ENCODE data around the gene ST3GAL5. TPM values are rescaled to one million over a fixed set of nuclear protein-coding genes. Genes with fewer than 3 reads are reported as not detected.

ST3GAL5 gene
- total and polyA plus RNA-seq, 9 donors = 25.9 to 37.5 (median 32.8) TPM

DNA sequence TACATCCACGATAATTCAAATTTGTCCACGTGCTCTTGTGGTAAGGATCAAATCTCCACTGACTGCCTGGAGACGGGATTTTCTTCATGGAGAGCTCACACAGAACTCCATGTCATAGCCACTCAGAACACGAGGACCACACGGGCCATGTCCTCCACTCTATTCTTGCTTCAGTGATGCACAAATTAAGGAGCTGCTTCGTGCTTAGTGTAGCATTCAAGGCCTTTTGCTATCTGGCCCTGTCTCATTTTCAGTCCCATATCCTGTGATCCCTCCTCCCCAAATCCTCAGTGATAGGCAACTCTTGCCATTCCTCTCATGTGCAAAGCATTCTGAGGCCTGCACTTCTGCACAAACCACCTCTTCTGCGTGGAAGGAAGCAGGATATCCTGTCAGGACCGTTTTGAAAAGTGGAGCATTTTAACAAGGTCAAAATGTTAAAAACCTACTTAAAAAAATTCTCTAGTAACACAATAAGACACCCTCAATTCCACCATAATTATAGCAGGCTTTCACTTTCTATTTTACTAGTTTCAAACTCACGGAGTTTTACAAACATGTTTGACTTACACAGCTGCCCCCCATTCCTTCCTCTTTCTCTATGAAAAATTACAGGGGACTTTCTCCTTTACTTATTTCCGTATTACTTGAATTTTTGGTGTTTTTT lies 35.2 kb downstream of the ST3GAL5 start:
- H3K4me1 ChIP-seq (ENCODE audit: control insufficient read depth, insufficient read depth, low read length) = peaks cover 15% of the 10 kb centered on the region
- H3K36me3 ChIP-seq (ENCODE audit: control insufficient read depth, insufficient read depth, low read length) = peaks cover 41% of the 10 kb centered on the region
- DNase-seq = peak; percentile 30
- peak overlapping the region; percentile 85 for H3K27ac ChIP-seq (ENCODE audit: low read length)
- H3K9me3 ChIP-seq (replicated peaks; ENCODE audit: control insufficient read depth, low read depth, low read length) = no peaks in the 10 kb centered on the region
- H3K27me3 ChIP-seq (ENCODE audit: control insufficient read depth, insufficient read depth, low read length) = no peaks in the 10 kb centered on the region
- no peak overlapping the region for H3K4me3 ChIP-seq (ENCODE audit: low read length)
- 81% methylated on average over 8 of the region's 10 CpGs for WGBS (ENCODE audit: insufficient coverage)

- H3K36me3 ChIP-seq (ENCODE audit: control insufficient read depth, insufficient read depth, low read length) = peaks cover 41% of the 10 kb centered on the region
- peak overlapping the region; percentile 85 for H3K27ac ChIP-seq (ENCODE audit: low read length)
- H3K4me3 ChIP-seq (ENCODE audit: low read length) = no peak overlapping the region
- WGBS (ENCODE audit: insufficient coverage) = 45% methylated on average over 8 of the region's 11 CpGs
- H3K9me3 ChIP-seq (replicated peaks; ENCODE audit: control insufficient read depth, low read depth, low read length) = no peaks in the 10 kb centered on the region
- H3K27me3 ChIP-seq (ENCODE audit: control insufficient read depth, insufficient read depth, low read length) = no peaks in the 10 kb centered on the region
- DNase-seq = peak; percentile 27
- peaks cover 15% of the 10 kb centered on the region for H3K4me1 ChIP-seq (ENCODE audit: control insufficient read depth, insufficient read depth, low read length)
Observed at GRCh38 chr2:85852937-85853498, 35.8 kb downstream of the ST3GAL5 start.

- H3K27me3 ChIP-seq (ENCODE audit: control insufficient read depth, insufficient read depth, low read length) = no peaks in the 10 kb centered on the region
- H3K4me3 ChIP-seq (ENCODE audit: low read length) = no peak overlapping the region
- DNase-seq = no peak
- no peak overlapping the region for H3K27ac ChIP-seq (ENCODE audit: low read length)
- 100% methylated on average over 1 of the region's 11 CpGs for WGBS (ENCODE audit: insufficient coverage)
- peaks cover 45% of the 10 kb centered on the region for H3K36me3 ChIP-seq (ENCODE audit: control insufficient read depth, insufficient read depth, low read length)
- peaks cover 15% of the 10 kb centered on the region for H3K4me1 ChIP-seq (ENCODE audit: control insufficient read depth, insufficient read depth, low read length)
- no peaks in the 10 kb centered on the region for H3K9me3 ChIP-seq (replicated peaks; ENCODE audit: control insufficient read depth, low read depth, low read length)
Observed at GRCh38 chr2:85852152-85852840, 36.5 kb downstream of the ST3GAL5 start.

GRCh38 chr2:85851253-85852151 lies 37.3 kb downstream of the ST3GAL5 start:
- Histone ChIP-seq H3K27ac (ENCODE audit: low read length) (no peak overlapping the region), H3K27me3 (ENCODE audit: control insufficient read depth, insufficient read depth, low read length) (no peaks in the 10 kb centered on the region), H3K36me3 (ENCODE audit: control insufficient read depth, insufficient read depth, low read length) (peaks cover 49% of the 10 kb centered on the region), H3K9me3 (replicated peaks; ENCODE audit: control insufficient read depth, low read depth, low read length) (no peaks in the 10 kb centered on the region), H3K4me3 (ENCODE audit: low read length) (no peak overlapping the region), H3K4me1 (ENCODE audit: control insufficient read depth, insufficient read depth, low read length) (peaks cover 15% of the 10 kb centered on the region)
- WGBS (ENCODE audit: insufficient coverage) = 78% methylated on average over 5 of the region's 11 CpGs
- DNase-seq = peak; percentile 29

GRCh38 chr2:85850451-85850850 lies 38.3 kb downstream of the ST3GAL5 start:
- Histone ChIP-seq H3K27ac (ENCODE audit: low read length) (no peak overlapping the region), H3K36me3 (ENCODE audit: control insufficient read depth, insufficient read depth, low read length) (peaks cover 53% of the 10 kb centered on the region), H3K4me3 (ENCODE audit: low read length) (no peak overlapping the region), H3K4me1 (ENCODE audit: control insufficient read depth, insufficient read depth, low read length) (peaks cover 15% of the 10 kb centered on the region), H3K27me3 (ENCODE audit: control insufficient read depth, insufficient read depth, low read length) (no peaks in the 10 kb centered on the region), H3K9me3 (replicated peaks; ENCODE audit: control insufficient read depth, low read depth, low read length) (no peaks in the 10 kb centered on the region)
- 90% methylated on average over 3 of the region's 10 CpGs for WGBS (ENCODE audit: insufficient coverage)
- no peak for DNase-seq

DNA sequence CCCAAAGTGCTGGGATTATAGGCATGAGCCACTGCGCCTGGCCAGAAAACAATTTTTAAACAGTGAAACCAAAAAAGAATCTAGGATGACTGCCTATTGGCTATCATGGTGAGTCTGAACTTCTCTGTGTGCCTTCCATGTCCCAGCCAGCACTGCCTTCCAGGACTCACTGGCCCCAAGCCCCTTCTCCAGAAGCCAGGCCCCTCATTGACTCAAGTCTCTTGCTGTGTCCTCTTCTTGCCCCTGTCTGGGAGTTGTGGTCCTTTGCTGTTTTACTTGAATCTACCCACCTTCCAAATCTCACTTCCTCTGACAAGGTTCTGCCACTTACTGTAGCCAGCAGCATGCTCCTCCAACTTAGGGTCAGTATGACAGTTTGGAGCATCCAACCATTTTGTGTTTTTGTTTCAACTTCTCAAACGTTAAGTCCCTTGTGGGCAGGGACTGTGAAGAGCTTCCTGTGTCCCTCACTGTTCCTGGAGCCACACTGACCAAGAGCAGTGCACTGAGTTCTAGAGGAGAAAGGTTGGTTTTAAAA lies 41.7 kb downstream of the ST3GAL5 start:
- Histone ChIP-seq H3K4me1 (ENCODE audit: control insufficient read depth, insufficient read depth, low read length) (peaks cover 4% of the 10 kb centered on the region), H3K9me3 (replicated peaks; ENCODE audit: control insufficient read depth, low read depth, low read length) (no peaks in the 10 kb centered on the region), H3K27ac (ENCODE audit: low read length) (no peak overlapping the region), H3K27me3 (ENCODE audit: control insufficient read depth, insufficient read depth, low read length) (no peaks in the 10 kb centered on the region), H3K36me3 (ENCODE audit: control insufficient read depth, insufficient read depth, low read length) (peaks cover 45% of the 10 kb centered on the region), H3K4me3 (ENCODE audit: low read length) (no peak overlapping the region)
- no peak for DNase-seq
- WGBS (ENCODE audit: insufficient coverage) = 64% methylated on average over 2 of the region's 2 CpGs

GRCh38 chr2:85846411-85846810 lies 42.4 kb downstream of the ST3GAL5 start:
- H3K27me3 ChIP-seq (ENCODE audit: control insufficient read depth, insufficient read depth, low read length) = no peaks in the 10 kb centered on the region
- H3K27ac ChIP-seq (ENCODE audit: low read length) = no peak overlapping the region
- H3K36me3 ChIP-seq (ENCODE audit: control insufficient read depth, insufficient read depth, low read length) = peaks cover 49% of the 10 kb centered on the region
- no peak for DNase-seq
- H3K4me3 ChIP-seq (ENCODE audit: low read length) = no peak overlapping the region
- no peaks in the 10 kb centered on the region for H3K9me3 ChIP-seq (replicated peaks; ENCODE audit: control insufficient read depth, low read depth, low read length)
- H3K4me1 ChIP-seq (ENCODE audit: control insufficient read depth, insufficient read depth, low read length) = peaks cover 1% of the 10 kb centered on the region
- 93% methylated on average over 3 of the region's 4 CpGs for WGBS (ENCODE audit: insufficient coverage)

GRCh38 chr2:85844486-85844885 lies 44.3 kb downstream of the ST3GAL5 start:
- WGBS (ENCODE audit: insufficient coverage) = 83% methylated on average over 1 of the region's 4 CpGs
- Histone ChIP-seq H3K4me1 (ENCODE audit: control insufficient read depth, insufficient read depth, low read length) (no peaks in the 10 kb centered on the region), H3K27me3 (ENCODE audit: control insufficient read depth, insufficient read depth, low read length) (no peaks in the 10 kb centered on the region), H3K36me3 (ENCODE audit: control insufficient read depth, insufficient read depth, low read length) (peaks cover 39% of the 10 kb centered on the region), H3K9me3 (replicated peaks; ENCODE audit: control insufficient read depth, low read depth, low read length) (no peaks in the 10 kb centered on the region), H3K4me3 (ENCODE audit: low read length) (no peak overlapping the region), H3K27ac (ENCODE audit: low read length) (no peak overlapping the region)
- DNase-seq = no peak

GRCh38 chr2:85843543-85843942 lies 45.2 kb downstream of the ST3GAL5 start:
- 47% methylated on average over 2 of the region's 4 CpGs for WGBS (ENCODE audit: insufficient coverage)
- Histone ChIP-seq H3K4me1 (ENCODE audit: control insufficient read depth, insufficient read depth, low read length) (no peaks in the 10 kb centered on the region), H3K27ac (ENCODE audit: low read length) (no peak overlapping the region), H3K4me3 (ENCODE audit: low read length) (no peak overlapping the region), H3K27me3 (ENCODE audit: control insufficient read depth, insufficient read depth, low read length) (no peaks in the 10 kb centered on the region), H3K9me3 (replicated peaks; ENCODE audit: control insufficient read depth, low read depth, low read length) (no peaks in the 10 kb centered on the region), H3K36me3 (ENCODE audit: control insufficient read depth, insufficient read depth, low read length) (peaks cover 42% of the 10 kb centered on the region)
- no peak for DNase-seq

Data from muscle of leg (tissue), 11 donors.